Kasumi-1 (cell line): ENCODE data around the gene AKR7A2.

Experiments
- DNase-seq, 2 experiments: peaks; one replicate each; lab custom pipeline; 2025; lab: John Stamatoyannopoulos, UW

Gene AKR7A2

GRCh38 chr1:19325958-19326747, 14.2 kb upstream of the AKR7A2 start:
- DNase-seq = peak; percentile 65 to 70

GRCh38 chr1:19325368-19325957, 13.5 kb upstream of the AKR7A2 start:
- no peak for DNase-seq

GRCh38 chr1:19324665-19324990, 12.7 kb upstream of the AKR7A2 start:
- no peak for DNase-seq

GRCh38 chr1:19323987-19324664, 12.2 kb upstream of the AKR7A2 start:
- DNase-seq = no peak

- DNase-seq = peak; percentile 55 to 71
Observed at GRCh38 chr1:19322481-19322880, 10.5 kb upstream of the AKR7A2 start.

GRCh38 chr1:19321071-19321470, 9.1 kb upstream of the AKR7A2 start:
- no peak for DNase-seq

- no peak for DNase-seq
Observed at GRCh38 chr1:19319196-19319595, 7.3 kb upstream of the AKR7A2 start.

- DNase-seq = no peak
Observed at GRCh38 chr1:19317126-19317910, 5.4 kb upstream of the AKR7A2 start.

GRCh38 chr1:19315378-19316198, 3.6 kb upstream of the AKR7A2 start:
- DNase-seq = peak; percentile 87

- no peak for DNase-seq
Observed at GRCh38 chr1:19313961-19314882, 2.3 kb upstream of the AKR7A2 start.

GRCh38 chr1:19313636-19313959, 1.7 kb upstream of the AKR7A2 start:
- no peak for DNase-seq

GRCh38 chr1:19312782-19313635, 1.1 kb upstream of the AKR7A2 start:
- DNase-seq = peak; percentile 20 to 30

- no peak for DNase-seq
Observed at GRCh38 chr1:19311503-19311930, 427 bp downstream of the AKR7A2 start.

GRCh38 chr1:19310720-19311502, 1.0 kb downstream of the AKR7A2 start:
- peak; percentile 12 to 23 for DNase-seq

GRCh38 chr1:19310061-19310460, 1.9 kb downstream of the AKR7A2 start:
- no peak for DNase-seq

GRCh38 chr1:19309123-19309813, 2.7 kb downstream of the AKR7A2 start:
- no peak for DNase-seq

GRCh38 chr1:19308509-19308907, 3.4 kb downstream of the AKR7A2 start:
- DNase-seq = no peak
